CD4-positive, alpha-beta T cell treated with Interleukin-4 for 1 hour (primary cell): ENCODE results near the gene FAM222A.

Experiments used
- DNase-seq, 2 donors: peaks; one replicate each; pipeline ENCODE4 v3.0.0-alpha.2; 2020 to 2022

The FAM222A gene

GRCh38 chr12:109738878-109739665 lies 25.4 kb downstream of the FAM222A start:
- DNase-seq = no peak

GRCh38 chr12:109739747-109740693 lies 26.4 kb downstream of the FAM222A start:
- peak in 1 of 2 donors; percentile 6 for DNase-seq

- peak in 1 of 2 donors; percentile 8 for DNase-seq
These were observed 27.1 kb downstream of the FAM222A start for GRCh38 chr12:109740694-109741245.

DNA sequence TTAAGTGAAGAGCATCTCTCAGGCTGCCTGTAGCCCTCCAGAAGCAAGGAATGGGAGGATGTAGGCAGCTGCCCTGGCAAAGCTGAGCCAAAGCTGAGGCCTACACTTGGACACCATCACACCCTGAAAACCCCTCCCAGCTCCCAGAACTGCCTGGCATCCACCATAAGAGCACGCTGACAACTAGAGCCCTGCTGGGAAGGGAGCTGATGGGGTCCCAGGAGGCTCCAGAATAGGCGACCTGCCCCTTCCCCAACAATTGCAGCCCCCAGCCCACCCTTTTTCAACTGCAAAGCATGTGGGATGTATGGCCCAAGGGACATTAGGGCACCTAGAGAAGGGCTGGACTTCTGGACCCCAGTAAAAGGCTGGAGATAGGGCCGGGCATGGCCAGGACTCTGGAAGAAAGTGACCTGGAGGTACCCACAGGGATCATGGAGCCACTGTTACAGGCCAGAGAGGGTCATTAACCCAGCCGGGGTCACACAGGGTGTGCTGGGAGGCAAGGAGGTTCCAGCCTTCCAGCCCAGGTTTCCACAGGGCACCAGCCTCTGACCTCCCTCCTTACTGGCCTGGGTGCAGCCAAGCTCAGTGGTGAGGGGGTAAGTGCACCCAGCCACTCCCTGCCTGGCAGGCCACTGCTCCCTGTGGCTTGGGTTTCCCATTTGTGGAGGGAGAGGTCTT lies 27.8 kb downstream of the FAM222A start:
- DNase-seq = peak in 1 of 2 donors; percentile 10

- DNase-seq = no peak
These were observed 28.5 kb downstream of the FAM222A start for GRCh38 chr12:109741970-109742703.

- DNase-seq = peak in 1 of 2 donors; percentile 10
These were observed 29.7 kb downstream of the FAM222A start for GRCh38 chr12:109743076-109743910.

DNA sequence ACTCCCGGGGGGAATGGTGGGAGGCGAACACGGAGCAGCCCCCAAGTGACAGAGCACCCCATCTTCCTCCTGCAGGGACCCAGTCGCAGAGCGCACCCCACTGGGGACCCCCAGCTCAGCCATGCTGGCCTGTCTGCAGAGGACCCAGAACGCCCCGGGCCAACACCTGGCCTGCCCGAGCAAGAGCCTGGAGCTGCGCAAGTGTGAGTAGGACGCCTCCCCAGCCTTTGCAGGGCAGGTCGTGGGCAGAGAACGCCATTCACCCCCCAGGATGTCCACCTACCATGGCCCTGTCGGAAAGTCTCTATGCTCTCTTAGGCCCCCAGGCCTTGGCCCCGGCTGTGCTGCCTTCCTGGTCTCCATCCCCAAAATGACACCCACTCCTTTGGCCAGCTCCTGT lies 30.4 kb downstream of the FAM222A start:
- DNase-seq = no peak

DNA sequence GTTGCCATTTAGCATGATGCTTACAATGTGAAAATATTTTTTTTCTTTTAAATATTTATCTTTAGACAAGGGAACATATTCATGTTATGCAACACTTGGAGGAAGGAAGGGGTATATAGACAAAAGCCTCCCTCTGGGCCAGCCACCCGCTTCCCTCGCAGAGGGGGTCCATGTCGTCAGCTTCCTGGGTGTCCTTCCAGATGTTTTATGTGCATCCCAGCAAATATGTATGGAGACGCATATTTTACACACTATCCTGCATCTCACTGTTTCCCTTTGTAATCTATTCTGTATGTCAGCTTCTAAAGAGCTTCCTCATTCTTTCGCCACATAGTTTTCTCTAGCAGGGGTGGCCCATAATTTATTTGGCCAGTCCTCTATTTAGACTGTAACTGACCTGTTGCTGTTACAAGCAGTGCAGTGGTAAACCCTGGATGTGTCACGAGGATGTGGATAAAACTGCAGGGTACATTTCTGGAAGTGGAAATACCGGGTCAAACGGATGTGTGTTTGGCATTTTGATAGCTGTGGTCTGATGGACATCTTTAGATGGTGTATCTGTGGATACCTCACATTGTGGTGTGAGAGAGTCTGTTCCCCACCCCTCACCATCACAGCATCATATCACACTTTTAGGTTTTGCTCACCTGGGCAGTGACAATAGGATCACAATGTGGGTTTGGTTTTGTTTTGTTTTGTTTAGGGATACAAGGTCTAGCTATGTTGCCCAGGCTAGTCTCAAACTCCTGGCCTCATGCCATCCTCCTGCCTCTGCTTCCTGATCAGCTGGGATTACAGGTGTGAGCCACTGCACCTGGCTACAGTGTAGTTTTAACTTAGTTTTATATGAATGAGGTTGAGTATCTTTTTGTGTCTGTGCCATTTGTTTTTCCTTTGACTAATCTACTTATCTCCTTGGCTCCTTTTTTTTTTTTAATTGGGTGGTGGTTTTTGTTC lies 31.6 kb downstream of the FAM222A start:
- peak in 1 of 2 donors; percentile 9 for DNase-seq

DNA sequence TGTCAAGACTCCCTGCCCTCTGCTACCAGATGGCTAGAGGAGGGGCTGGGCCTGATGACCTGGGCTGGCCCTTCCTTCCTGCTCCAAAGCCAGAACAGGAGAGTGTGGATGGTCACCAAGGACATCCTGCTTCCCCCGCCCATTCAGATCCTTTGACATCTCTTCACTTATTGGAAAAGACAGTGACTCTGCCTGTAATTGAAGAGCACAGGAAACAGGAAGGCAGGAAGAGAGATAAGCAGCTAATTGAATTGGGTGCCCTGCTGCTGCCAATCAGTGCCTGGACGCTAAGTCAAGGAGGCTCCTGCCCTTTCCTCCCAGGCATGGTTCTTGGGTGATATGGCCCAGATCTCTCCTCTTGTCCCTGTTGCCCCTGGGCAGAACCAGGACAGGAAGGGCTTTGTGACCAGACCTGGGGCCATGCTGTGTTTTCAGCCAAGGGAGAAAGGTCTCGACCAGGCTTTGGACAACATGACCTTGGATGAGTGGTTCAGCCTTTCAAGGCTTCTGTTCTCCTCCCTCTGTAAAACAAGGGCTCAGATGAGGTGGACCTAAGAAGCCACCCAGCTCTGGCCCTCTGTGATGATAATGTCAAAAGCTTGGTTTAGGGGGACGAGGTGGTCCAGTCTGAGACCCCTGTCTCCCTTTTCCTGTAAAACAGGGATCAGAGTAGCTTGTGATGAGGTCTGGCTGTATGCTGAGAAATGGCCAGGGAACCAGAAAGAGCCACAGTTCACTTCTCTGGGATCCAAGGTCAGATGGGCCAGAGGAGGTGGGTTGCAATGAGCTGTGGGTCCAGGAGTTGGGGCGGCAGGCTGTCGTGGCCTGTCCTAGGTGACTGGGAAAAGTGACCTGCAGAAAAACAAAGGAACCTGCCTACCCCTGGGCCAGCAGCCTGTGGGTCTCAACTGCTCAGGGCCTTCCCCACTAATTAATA lies 38.8 kb downstream of the FAM222A start:
- no peak for DNase-seq

GRCh38 chr12:109753054-109753401 lies 39.4 kb downstream of the FAM222A start:
- no peak for DNase-seq

- no peak for DNase-seq
These were observed 40.3 kb downstream of the FAM222A start for GRCh38 chr12:109753959-109754358.

DNA sequence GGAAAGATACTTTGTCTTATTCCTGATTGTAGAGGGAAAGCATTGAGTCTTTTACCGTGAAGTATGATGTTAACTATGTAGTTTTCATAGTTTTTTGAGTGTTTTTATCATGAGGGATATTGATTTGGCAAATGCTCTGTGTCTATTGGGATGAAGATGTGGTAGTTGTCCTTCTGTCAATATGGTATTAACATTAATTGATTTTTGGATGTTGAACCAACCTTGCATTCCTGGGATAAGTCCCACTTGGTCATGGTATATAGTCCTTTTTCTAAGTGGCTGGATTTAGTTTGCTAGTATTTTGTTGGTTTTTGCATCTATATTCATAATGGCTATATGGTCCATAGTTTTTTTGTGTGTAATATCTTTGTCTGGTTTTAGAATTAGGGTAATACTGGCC lies 42.8 kb downstream of the FAM222A start:
- no peak for DNase-seq

DNA sequence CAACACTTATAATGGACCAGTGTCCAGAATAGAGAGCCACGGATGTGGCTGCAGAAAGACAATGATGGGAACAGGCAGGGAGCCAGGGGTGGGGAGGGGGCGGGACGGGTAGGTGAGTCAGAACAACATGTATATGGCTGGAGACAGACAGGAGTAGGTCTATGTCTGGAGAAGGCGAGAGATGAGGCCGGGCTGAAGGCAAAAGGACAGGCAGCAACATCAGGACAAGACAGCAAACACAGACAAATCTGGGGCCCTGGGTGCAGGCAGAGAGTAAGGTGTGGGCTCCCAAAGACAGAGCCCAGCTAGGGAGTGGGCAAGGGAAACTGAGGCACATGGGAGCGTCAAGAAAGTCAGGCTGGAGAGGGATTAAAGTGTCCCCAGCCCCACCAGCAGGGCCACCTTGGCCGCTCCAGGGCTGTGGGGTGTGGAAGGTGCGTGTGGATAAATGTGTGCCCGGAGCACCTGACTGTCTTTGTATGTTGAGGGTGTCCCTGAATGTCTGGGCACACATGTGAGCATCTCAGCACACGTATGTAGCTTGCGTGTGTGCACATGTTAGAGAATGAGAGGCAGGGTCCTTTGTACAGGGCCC lies 44.1 kb downstream of the FAM222A start:
- DNase-seq = no peak

DNA sequence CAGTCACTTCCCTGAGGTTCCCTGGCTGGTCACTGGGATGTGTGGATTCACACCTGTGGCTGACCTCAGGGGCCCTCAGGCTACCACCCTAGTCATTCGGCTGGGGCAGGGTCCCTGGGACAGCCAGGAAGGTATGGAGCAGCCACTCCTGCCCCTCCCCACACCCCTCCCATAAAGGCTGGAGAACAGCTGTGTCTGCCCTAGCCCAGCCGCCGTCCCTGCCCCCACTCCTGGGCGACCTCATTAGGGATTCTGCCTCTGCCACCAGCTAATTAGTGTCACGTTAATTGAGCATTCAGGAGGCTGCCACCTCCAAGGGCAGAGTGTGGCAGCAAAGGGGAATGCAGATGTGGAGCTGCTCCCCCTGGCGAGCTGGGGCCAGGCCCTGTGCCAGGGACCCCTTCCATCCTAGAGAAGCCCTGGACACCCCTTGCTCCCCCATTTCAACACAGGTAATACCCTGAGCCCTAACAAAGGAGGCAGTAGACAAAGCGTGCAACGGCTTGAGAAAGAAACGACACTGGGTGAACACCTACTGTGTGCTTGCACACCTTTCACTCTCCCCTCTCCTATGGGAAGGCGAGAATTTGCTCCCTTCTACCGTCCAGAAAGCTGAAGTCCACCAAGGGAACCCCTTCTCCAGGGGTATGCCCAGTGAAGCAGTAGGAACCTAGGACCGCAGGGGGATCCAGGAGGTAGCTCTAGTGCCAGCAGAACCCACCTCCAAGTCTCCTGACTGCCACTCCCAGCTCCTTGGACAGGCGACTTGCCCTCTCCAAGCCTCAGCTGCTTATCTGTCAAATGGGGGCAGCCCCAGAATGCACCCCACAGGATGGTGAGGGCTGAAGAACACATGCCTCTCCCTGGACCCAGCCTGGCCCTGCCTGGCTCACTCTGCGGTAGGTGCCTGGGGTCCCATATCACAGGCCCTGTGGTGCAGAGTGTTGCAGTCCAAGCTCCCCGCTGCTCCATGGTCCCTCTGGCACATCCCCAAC lies 45.1 kb downstream of the FAM222A start:
- DNase-seq = no peak

GRCh38 chr12:109759595-109759994 lies 46.0 kb downstream of the FAM222A start:
- no peak for DNase-seq

- no peak for DNase-seq
These were observed 46.7 kb downstream of the FAM222A start for GRCh38 chr12:109760031-109760929.
